ENCODE measurements around the gene WDR70.
"Not testable (repeated sequence)": the region's sequence is repeated elsewhere in the genome, so short reads cannot be mapped to it uniquely, and the experiment has no call there.

Gene WDR70

GRCh38 chr5:37379100-37379628, at the start of gene WDR70:
Gene WDR70, plus strand, starts transcription at chr5:37379318. Its CDS starts 50 bp downstream, at chr5:37379368.
- peak; percentile 35 for DNase-seq

- DNase-seq: not testable (repeated sequence)
Observed at GRCh38 chr5:37334754-37335153, 44.4 kb upstream of the WDR70 start.

- not testable (repeated sequence) for DNase-seq
Observed at GRCh38 chr5:37342741-37343140, 36.4 kb upstream of the WDR70 start.

GRCh38 chr5:37355161-37355560, 24.0 kb upstream of the WDR70 start:
- no peak for DNase-seq

GRCh38 chr5:37370550-37370863, 8.6 kb upstream of the WDR70 start:
- no peak for DNase-seq

GRCh38 chr5:37370864-37371726, 8.0 kb upstream of the WDR70 start, which contains the start of gene NUP155:
Gene NUP155, minus strand, starts transcription at chr5:37371106. Its CDS starts 129 bp downstream, at chr5:37370977.
- DNase-seq: peak; percentile 49

- no peak for DNase-seq
Observed at GRCh38 chr5:37375091-37375490, 4.0 kb upstream of the WDR70 start.

- not testable (repeated sequence) for DNase-seq
Observed at GRCh38 chr5:37378066-37378465, 1.1 kb upstream of the WDR70 start.

- DNase-seq: no peak
Observed at GRCh38 chr5:37391591-37391990, 12.5 kb downstream of the WDR70 start.

- no peak for DNase-seq
Observed at GRCh38 chr5:37396352-37396751, 17.2 kb downstream of the WDR70 start.

- DNase-seq: no peak
Observed at GRCh38 chr5:37400501-37400900, 21.4 kb downstream of the WDR70 start.

- no peak for DNase-seq
Observed at GRCh38 chr5:37412515-37412914, 33.4 kb downstream of the WDR70 start.

GRCh38 chr5:37415456-37415855, 36.3 kb downstream of the WDR70 start:
- DNase-seq: not testable (repeated sequence)

GRCh38 chr5:37417347-37417746, 38.2 kb downstream of the WDR70 start:
- no peak for DNase-seq

- no peak for DNase-seq
Observed at GRCh38 chr5:37424441-37424840, 45.3 kb downstream of the WDR70 start.

- DNase-seq: no peak
Observed at GRCh38 chr5:37428044-37428443, 48.9 kb downstream of the WDR70 start.

- DNase-seq: no peak
Observed at GRCh38 chr5:37435261-37435660, 56.1 kb downstream of the WDR70 start.

- no peak for DNase-seq
Observed at GRCh38 chr5:37436146-37436934, 57.2 kb downstream of the WDR70 start.

- DNase-seq: no peak
Observed at GRCh38 chr5:37437711-37438110, 58.6 kb downstream of the WDR70 start.

- DNase-seq: not testable (repeated sequence)
Observed at GRCh38 chr5:37445783-37446182, 66.7 kb downstream of the WDR70 start.

GRCh38 chr5:37448941-37449340, 69.8 kb downstream of the WDR70 start:
- no peak for DNase-seq

- DNase-seq: not testable (repeated sequence)
Observed at GRCh38 chr5:37451991-37452390, 72.9 kb downstream of the WDR70 start.

GRCh38 chr5:37453252-37453651, 74.1 kb downstream of the WDR70 start:
- DNase-seq: not testable (repeated sequence)
